Activated naive CD4-positive, alpha-beta T cell treated with anti-CD3 and anti-CD28 coated beads for 36 hours (primary cell): Measurements from ENCODE around the gene YRDC. TPM values are rescaled to one million over a fixed set of nuclear protein-coding genes. Genes with fewer than 3 reads are reported as not detected.

Experiments used
- CTCF ChIA-PET: fragments of 350-600 bp; sonication (Branson Sonifier 250); formaldehyde crosslinking; loops from one replicate; lab custom pipeline; 2021; ENCODE audit warnings: antibody characterized with exemption; lab: Charles Lee
- DNase-seq: peaks from one replicate; pipeline ENCODE4 v3.0.0-alpha.2; 2020
- H3K27ac Mint-ChIP-seq: one replicate; pipeline ENCODE4 v1.8.0; 2021; ENCODE audit warnings: mild to moderate bottlenecking, mixed read lengths
- H3K27me3 Mint-ChIP-seq: one replicate; pipeline ENCODE4 v1.8.0; 2021; ENCODE audit warnings: low read depth, mixed read lengths
- H3K36me3 Mint-ChIP-seq: one replicate; pipeline ENCODE4 v1.8.0; 2021; ENCODE audit warnings: low read depth, mixed read lengths
- H3K4me1 Mint-ChIP-seq: one replicate; pipeline ENCODE4 v1.8.0; 2021; ENCODE audit warnings: low read depth, mixed read lengths
- H3K4me3 Mint-ChIP-seq: one replicate; pipeline ENCODE4 v1.8.0; 2021; ENCODE audit warnings: mild to moderate bottlenecking, moderate library complexity, mixed read lengths
- H3K9me3 Mint-ChIP-seq: one replicate; pipeline ENCODE4 v1.8.0; 2021; ENCODE audit warnings: mixed read lengths
- intact Hi-C: fragments of 100-400 bp; cut with micrococcal nuclease; formaldehyde crosslinking; loops from one replicate; pipeline ENCODE4 v1.15.1; 2023
- total RNA-seq, 2 experiments: library from RNA; stranded (reverse); gene quantifications; one replicate each; pipeline ENCODE4 v1.2.3, GENCODE V29; 2021

YRDC gene
- total RNA-seq, 2 experiments from 2014 or later, result 31.6 to 31.7 TPM

GRCh38 chr1:37841652-37842051 is 33.6 kb upstream of the YRDC start:
- Mint-ChIP-seq H3K27ac (no peak overlapping the region), H3K4me3 (no peak overlapping the region), H3K4me1 (peaks cover 23% of the 10 kb centered on the region), H3K9me3 (no peaks in the 10 kb centered on the region), H3K27me3 (no peaks in the 10 kb centered on the region), H3K36me3 (peaks cover 7% of the 10 kb centered on the region)
- no peak for DNase-seq
- intact Hi-C loops, result no loop called here
- CTCF ChIA-PET, result no interaction called here

- Mint-ChIP-seq H3K27ac (no peak overlapping the region), H3K4me1 (peaks cover 14% of the 10 kb centered on the region), H3K9me3 (no peaks in the 10 kb centered on the region), H3K4me3 (no peak overlapping the region), H3K27me3 (no peaks in the 10 kb centered on the region), H3K36me3 (peaks cover 7% of the 10 kb centered on the region)
- CTCF ChIA-PET, result interaction anchor here (0.6 to 1.0 kb wide), 2 partner anchors 10 to 19 kb away, joined by 3 read pairs; no protein-coding TSS in a partner anchor
- DNase-seq, result no peak
- intact Hi-C loops, result no loop called here
Observed at GRCh38 chr1:37840711-37841110, 32.7 kb upstream of the YRDC start.

- DNase-seq, result no peak
- Mint-ChIP-seq H3K4me3 (no peak overlapping the region), H3K9me3 (no peaks in the 10 kb centered on the region), H3K27ac (no peak overlapping the region), H3K36me3 (peaks cover 7% of the 10 kb centered on the region), H3K27me3 (no peaks in the 10 kb centered on the region), H3K4me1 (peaks cover 5% of the 10 kb centered on the region)
- intact Hi-C loops, result no loop called here
- CTCF ChIA-PET, result interaction anchor here (0.5 to 0.6 kb wide), 2 partner anchors 17 to 28 kb away, joined by 3 read pairs; no protein-coding TSS in a partner anchor
Observed at GRCh38 chr1:37839676-37840075, 31.7 kb upstream of the YRDC start.

GRCh38 chr1:37836788-37837187 is 28.8 kb upstream of the YRDC start:
- H3K4me3 Mint-ChIP-seq, result no peak overlapping the region
- CTCF ChIA-PET, result no interaction called here

GRCh38 chr1:37831809-37832208 is 23.8 kb upstream of the YRDC start:
- CTCF ChIA-PET, result interaction anchor here (0.6 to 1.4 kb wide), 4 partner anchors 11 to 378 kb away, joined by 3 to 5 read pairs (median 4); no protein-coding TSS in a partner anchor
- no peaks in the 10 kb centered on the region for H3K27me3 Mint-ChIP-seq

More at GRCh38 chr1:37836788-37837187, 28.8 kb upstream of the YRDC start:
- Mint-ChIP-seq H3K36me3 (peaks cover 19% of the 10 kb centered on the region), H3K4me1 (no peaks in the 10 kb centered on the region), H3K27me3 (no peaks in the 10 kb centered on the region), H3K9me3 (no peaks in the 10 kb centered on the region), H3K27ac (no peak overlapping the region)
- DNase-seq, result no peak
- intact Hi-C loops, result no loop called here

GRCh38 chr1:37831109-37831508 is 23.1 kb upstream of the YRDC start:
- intact Hi-C loops, result no loop called here
- Mint-ChIP-seq H3K36me3 (peaks cover 28% of the 10 kb centered on the region), H3K4me1 (no peaks in the 10 kb centered on the region), H3K27me3 (no peaks in the 10 kb centered on the region), H3K27ac (no peak overlapping the region), H3K9me3 (no peaks in the 10 kb centered on the region), H3K4me3 (no peak overlapping the region)
- no peak for DNase-seq
- CTCF ChIA-PET, result interaction anchor here (0.6 to 1.4 kb wide), 2 partner anchors 12 to 29 kb away, joined by 3 to 5 read pairs; no protein-coding TSS in a partner anchor

More at GRCh38 chr1:37831809-37832208, 23.8 kb upstream of the YRDC start:
- intact Hi-C loops, result no loop called here
- H3K36me3 Mint-ChIP-seq, result peaks cover 28% of the 10 kb centered on the region
- H3K4me1 Mint-ChIP-seq, result no peaks in the 10 kb centered on the region
- H3K4me3 Mint-ChIP-seq, result no peak overlapping the region
- no peak for DNase-seq
- no peaks in the 10 kb centered on the region for H3K9me3 Mint-ChIP-seq
- H3K27ac Mint-ChIP-seq, result no peak overlapping the region

GRCh38 chr1:37828410-37829074 is 20.5 kb upstream of the YRDC start:
- no peaks in the 10 kb centered on the region for H3K9me3 Mint-ChIP-seq
- no peaks in the 10 kb centered on the region for H3K27me3 Mint-ChIP-seq
- H3K4me1 Mint-ChIP-seq, result peaks cover 14% of the 10 kb centered on the region
- no peak for DNase-seq
- CTCF ChIA-PET, result interaction anchor here (0.8 kb wide), 1 partner anchor 107 kb away, joined by 3 read pairs; no protein-coding TSS in a partner anchor
- H3K27ac Mint-ChIP-seq, result no peak overlapping the region
- peaks cover 20% of the 10 kb centered on the region for H3K36me3 Mint-ChIP-seq
- intact Hi-C loops, result no loop called here
- no peak overlapping the region for H3K4me3 Mint-ChIP-seq

GRCh38 chr1:37825506-37825905 is 17.5 kb upstream of the YRDC start:
- H3K36me3 Mint-ChIP-seq, result peaks cover 31% of the 10 kb centered on the region

GRCh38 chr1:37824001-37824400 is 16.0 kb upstream of the YRDC start:
- Mint-ChIP-seq H3K9me3 (no peaks in the 10 kb centered on the region), H3K27me3 (no peaks in the 10 kb centered on the region), H3K27ac (no peak overlapping the region), H3K36me3 (peaks cover 32% of the 10 kb centered on the region), H3K4me1 (peaks cover 17% of the 10 kb centered on the region), H3K4me3 (no peak overlapping the region)
- CTCF ChIA-PET, result interaction anchor here (0.6 to 0.7 kb wide), 2 partner anchors 344 to 795 kb away, joined by 5 to 10 read pairs; no protein-coding TSS in a partner anchor
- no peak for DNase-seq
- intact Hi-C loops, result no loop called here

More at GRCh38 chr1:37825506-37825905, 17.5 kb upstream of the YRDC start:
- H3K4me1 Mint-ChIP-seq, result peaks cover 17% of the 10 kb centered on the region
- CTCF ChIA-PET, result interaction anchor here (1.1 kb wide), 1 partner anchor 223 kb away, joined by 3 read pairs; no protein-coding TSS in a partner anchor
- no peaks in the 10 kb centered on the region for H3K27me3 Mint-ChIP-seq
- no peaks in the 10 kb centered on the region for H3K9me3 Mint-ChIP-seq
- H3K4me3 Mint-ChIP-seq, result no peak overlapping the region
- H3K27ac Mint-ChIP-seq, result peak overlapping the region; percentile 47
- intact Hi-C loops, result no loop called here
- peak; percentile 9 for DNase-seq

GRCh38 chr1:37822906-37823815 is 15.2 kb upstream of the YRDC start:
- no peak for DNase-seq
- no peak overlapping the region for H3K4me3 Mint-ChIP-seq

GRCh38 chr1:37821481-37821880 is 13.5 kb upstream of the YRDC start:
- H3K27me3 Mint-ChIP-seq, result no peaks in the 10 kb centered on the region
- CTCF ChIA-PET, result interaction anchor here (1.6 kb wide), 1 partner anchor 39 kb away, joined by 3 read pairs; no protein-coding TSS in a partner anchor
- no peak overlapping the region for H3K4me3 Mint-ChIP-seq
- H3K27ac Mint-ChIP-seq, result peak overlapping the region; percentile 55
- H3K9me3 Mint-ChIP-seq, result no peaks in the 10 kb centered on the region
- DNase-seq, result no peak
- peaks cover 17% of the 10 kb centered on the region for H3K4me1 Mint-ChIP-seq
- intact Hi-C loops, result no loop called here
- H3K36me3 Mint-ChIP-seq, result peaks cover 30% of the 10 kb centered on the region

More at GRCh38 chr1:37822906-37823815, 15.2 kb upstream of the YRDC start:
- H3K36me3 Mint-ChIP-seq, result peaks cover 31% of the 10 kb centered on the region
- H3K27ac Mint-ChIP-seq, result peak overlapping the region; percentile 78
- peaks cover 17% of the 10 kb centered on the region for H3K4me1 Mint-ChIP-seq
- intact Hi-C loops, result no loop called here
- CTCF ChIA-PET, result interaction anchor here (0.6 to 0.9 kb wide), 6 partner anchors 16 to 796 kb away, joined by 3 to 10 read pairs (median 4); partner anchors contain the start of gene MTF1
- no peaks in the 10 kb centered on the region for H3K27me3 Mint-ChIP-seq
- H3K9me3 Mint-ChIP-seq, result no peaks in the 10 kb centered on the region

- no peaks in the 10 kb centered on the region for H3K27me3 Mint-ChIP-seq
- DNase-seq, result no peak
- CTCF ChIA-PET, result interaction anchor here (0.7 to 1.5 kb wide), 2 partner anchors 14 to 173 kb away, joined by 3 read pairs; no protein-coding TSS in a partner anchor
Observed at GRCh38 chr1:37817481-37817880, 9.5 kb upstream of the YRDC start.

More at GRCh38 chr1:37817481-37817880, 9.5 kb upstream of the YRDC start:
- no peaks in the 10 kb centered on the region for H3K9me3 Mint-ChIP-seq
- no peak overlapping the region for H3K4me3 Mint-ChIP-seq
- intact Hi-C loops, result no loop called here
- peaks cover 28% of the 10 kb centered on the region for H3K36me3 Mint-ChIP-seq
- H3K4me1 Mint-ChIP-seq, result no peaks in the 10 kb centered on the region
- H3K27ac Mint-ChIP-seq, result no peak overlapping the region
